IMR-90 (cell line): Measurements from ENCODE around the gene LRRN2.

ENCODE experiments used
- BHLHE40 ChIP-seq: fragments of 150-350 bp; IDR thresholded peaks from 2 replicates; pipeline ENCODE4 v1.6.1; 2016; ENCODE audit warnings: mild to moderate bottlenecking, low read depth, low read length
- CEBPB ChIP-seq: IDR thresholded peaks from 2 replicates; pipeline ENCODE4 v1.6.1; 2012; ENCODE audit warnings: low read depth, low read length, improper control_type of control experiment
- FOS ChIP-seq: fragments of 150-350 bp; IDR thresholded peaks from 2 replicates; pipeline ENCODE4 v1.6.1; 2016; ENCODE audit warnings: low read depth, low read length
- MAFK ChIP-seq: IDR thresholded peaks from 2 replicates; pipeline ENCODE4 v1.6.1; 2012; ENCODE audit warnings: low read depth, low read length, improper control_type of control experiment
- MAZ ChIP-seq: IDR thresholded peaks from 2 replicates; pipeline ENCODE4 v1.6.1; 2012; ENCODE audit warnings: low read depth, mild to moderate bottlenecking, low read length, improper control_type of control experiment, moderate library complexity, borderline replicate concordance
- NFE2L2 ChIP-seq: fragments of 150-350 bp; IDR thresholded peaks from 2 replicates; pipeline ENCODE4 v1.6.1; 2016; ENCODE audit warnings: low read depth, mild to moderate bottlenecking, low read length
- POLR2A ChIP-seq: IDR thresholded peaks from 2 replicates; pipeline ENCODE4 v1.6.1; 2012; ENCODE audit warnings: mild to moderate bottlenecking, low read depth, low read length
- RAD21 ChIP-seq: IDR thresholded peaks from 2 replicates; pipeline ENCODE4 v1.6.1; 2012; ENCODE audit warnings: low read length, improper control_type of control experiment
- RFX5 ChIP-seq: IDR thresholded peaks from 2 replicates; pipeline ENCODE4 v1.8.0; 2012; ENCODE audit warnings: low read depth, mild to moderate bottlenecking, low read length, moderate library complexity
- TF ChIP-seq, protein P1 (sequence below): conservative IDR thresholded peaks from 2 replicates; pipeline ENCODE4 v1.5.1; 2012; ENCODE audit warnings: mild to moderate bottlenecking, low read depth, low read length, improper control_type of control experiment

DNA sequence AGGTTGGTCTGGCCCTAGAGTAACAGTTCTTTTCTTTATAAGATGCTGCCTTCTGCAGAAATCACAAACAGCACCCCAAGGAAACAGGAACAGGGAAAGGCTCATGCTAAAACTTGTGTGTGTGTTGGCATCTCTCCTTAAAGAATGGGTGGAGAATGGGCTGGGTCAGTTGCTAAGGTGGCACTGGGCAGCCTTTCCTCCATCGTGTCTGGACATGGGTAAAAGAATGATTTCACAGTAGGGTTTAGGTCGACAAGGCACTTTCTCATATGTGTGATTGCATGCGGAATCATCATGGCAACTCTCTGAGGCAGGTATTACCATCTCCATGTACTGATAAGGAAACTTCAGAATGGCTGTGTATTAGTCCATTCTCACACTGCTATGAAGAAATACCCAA is 40.3 kb downstream of the LRRN2 start:
- TF ChIP-seq, protein P1, sequence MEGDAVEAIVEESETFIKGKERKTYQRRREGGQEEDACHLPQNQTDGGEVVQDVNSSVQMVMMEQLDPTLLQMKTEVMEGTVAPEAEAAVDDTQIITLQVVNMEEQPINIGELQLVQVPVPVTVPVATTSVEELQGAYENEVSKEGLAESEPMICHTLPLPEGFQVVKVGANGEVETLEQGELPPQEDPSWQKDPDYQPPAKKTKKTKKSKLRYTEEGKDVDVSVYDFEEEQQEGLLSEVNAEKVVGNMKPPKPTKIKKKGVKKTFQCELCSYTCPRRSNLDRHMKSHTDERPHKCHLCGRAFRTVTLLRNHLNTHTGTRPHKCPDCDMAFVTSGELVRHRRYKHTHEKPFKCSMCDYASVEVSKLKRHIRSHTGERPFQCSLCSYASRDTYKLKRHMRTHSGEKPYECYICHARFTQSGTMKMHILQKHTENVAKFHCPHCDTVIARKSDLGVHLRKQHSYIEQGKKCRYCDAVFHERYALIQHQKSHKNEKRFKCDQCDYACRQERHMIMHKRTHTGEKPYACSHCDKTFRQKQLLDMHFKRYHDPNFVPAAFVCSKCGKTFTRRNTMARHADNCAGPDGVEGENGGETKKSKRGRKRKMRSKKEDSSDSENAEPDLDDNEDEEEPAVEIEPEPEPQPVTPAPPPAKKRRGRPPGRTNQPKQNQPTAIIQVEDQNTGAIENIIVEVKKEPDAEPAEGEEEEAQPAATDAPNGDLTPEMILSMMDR: no peak
- TF ChIP-seq FOS (no peak), POLR2A (no peak), RAD21 (no peak), CEBPB (no peak), MAFK (no peak), RFX5 (no peak), NFE2L2 (no peak), MAZ (no peak), BHLHE40 (no peak)
